Neural cell (in vitro differentiated cells): ENCODE measurements around the gene HDLBP.

Experiments used
- EP300 ChIP-seq: fragments of 450-650 bp; conservative IDR thresholded peaks from 2 replicates; pipeline ENCODE4 v1.6.1; 2014; ENCODE audit warnings: antibody characterized with exemption, mild to moderate bottlenecking, moderate library complexity; ENCODE audit not compliant: poor library complexity, severe bottlenecking
- EZH2 ChIP-seq: fragments of 200-600, 300-800 bp; shearing (Covaris generic), sonication (generic); IDR thresholded peaks from 2 replicates; pipeline ENCODE4 v1.6.1; 2014; ENCODE audit warnings: antibody characterized with exemption, low read length, borderline replicate concordance, mild to moderate bottlenecking; ENCODE audit not compliant: insufficient read depth, poor library complexity, severe bottlenecking
- MXI1 ChIP-seq: fragments of 450-650 bp; conservative IDR thresholded peaks from 2 replicates; pipeline ENCODE4 v1.6.1; 2014; ENCODE audit warnings: antibody characterized with exemption, mild to moderate bottlenecking; ENCODE audit not compliant: poor library complexity, severe bottlenecking
- POLR2AphosphoS5 ChIP-seq: IDR thresholded peaks from 2 replicates; pipeline ENCODE4 v1.6.1; 2012
- SMC3 ChIP-seq: fragments of 450-650 bp; conservative IDR thresholded peaks from 2 replicates; pipeline ENCODE4 v1.6.1; 2014; ENCODE audit warnings: antibody characterized with exemption, mild to moderate bottlenecking, moderate library complexity; ENCODE audit not compliant: poor library complexity
- TF ChIP-seq, protein P1 (sequence below): fragments of 450-650 bp; IDR thresholded peaks from 2 replicates; pipeline ENCODE4 v1.5.1; 2014; ENCODE audit warnings: antibody characterized with exemption, mild to moderate bottlenecking, moderate library complexity; ENCODE audit not compliant: poor library complexity, severe bottlenecking

DNA sequence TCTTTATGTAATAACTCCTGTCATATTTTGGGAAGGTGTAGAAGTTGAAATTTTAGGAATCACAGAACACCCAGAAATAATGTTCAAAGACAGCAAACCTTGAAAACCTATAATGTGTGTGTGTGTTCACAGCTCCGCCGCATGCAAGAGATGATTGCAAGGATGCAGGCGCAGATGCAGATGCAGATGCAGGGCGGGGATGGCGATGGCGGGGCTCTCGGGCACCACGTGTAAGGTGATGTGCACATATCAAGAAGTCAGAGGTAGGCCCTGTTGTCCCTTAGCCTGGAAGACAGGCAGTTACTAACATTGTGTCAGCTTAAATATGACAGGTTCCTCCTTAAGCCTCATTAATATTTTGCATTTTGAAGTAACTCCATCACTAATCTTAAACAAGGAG, 34.5 kb upstream of the HDLBP start:
- TF ChIP-seq, protein P1, sequence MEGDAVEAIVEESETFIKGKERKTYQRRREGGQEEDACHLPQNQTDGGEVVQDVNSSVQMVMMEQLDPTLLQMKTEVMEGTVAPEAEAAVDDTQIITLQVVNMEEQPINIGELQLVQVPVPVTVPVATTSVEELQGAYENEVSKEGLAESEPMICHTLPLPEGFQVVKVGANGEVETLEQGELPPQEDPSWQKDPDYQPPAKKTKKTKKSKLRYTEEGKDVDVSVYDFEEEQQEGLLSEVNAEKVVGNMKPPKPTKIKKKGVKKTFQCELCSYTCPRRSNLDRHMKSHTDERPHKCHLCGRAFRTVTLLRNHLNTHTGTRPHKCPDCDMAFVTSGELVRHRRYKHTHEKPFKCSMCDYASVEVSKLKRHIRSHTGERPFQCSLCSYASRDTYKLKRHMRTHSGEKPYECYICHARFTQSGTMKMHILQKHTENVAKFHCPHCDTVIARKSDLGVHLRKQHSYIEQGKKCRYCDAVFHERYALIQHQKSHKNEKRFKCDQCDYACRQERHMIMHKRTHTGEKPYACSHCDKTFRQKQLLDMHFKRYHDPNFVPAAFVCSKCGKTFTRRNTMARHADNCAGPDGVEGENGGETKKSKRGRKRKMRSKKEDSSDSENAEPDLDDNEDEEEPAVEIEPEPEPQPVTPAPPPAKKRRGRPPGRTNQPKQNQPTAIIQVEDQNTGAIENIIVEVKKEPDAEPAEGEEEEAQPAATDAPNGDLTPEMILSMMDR, result no peak
- TF ChIP-seq EZH2, result no peak
- TF ChIP-seq POLR2AphosphoS5, result no peak
- no peak for TF ChIP-seq SMC3
- TF ChIP-seq EP300, result no peak
- no peak for TF ChIP-seq MXI1
